ENCODE results near the gene DOK5. TPM values are rescaled to one million over a fixed set of nuclear protein-coding genes. Genes with fewer than 3 reads are reported as not detected.

DOK5 gene
- total and polyA plus RNA-seq, 2 of the 4 experiments (the other 2 are of a cell fraction): 2.8 to 3.9 TPM

GRCh38 chr20:54510541-54511129 is 35.2 kb downstream of the DOK5 start:
- in situ Hi-C loops (cut with MboI; ENCODE audit: low sequenced_read_pairs): no loop called here
- dilution Hi-C loops (cut with HindIII; ENCODE audit: low sequenced_read_pairs, unreplicated experiment): no loop called here
- ATAC-seq (ENCODE audit: low read depth): no peak

More at GRCh38 chr20:54510541-54511129, 35.2 kb downstream of the DOK5 start:
- intact Hi-C loops (cut with micrococcal nuclease): no loop called here
- no peak for DNase-seq
- Histone ChIP-seq H3K9me3 (ENCODE audit: control insufficient read depth, insufficient read depth, low read length) (no peaks in the 10 kb centered on the region), H3K14ac (replicated peaks; ENCODE audit: low read depth, low read length) (no peak overlapping the region), H4K20me1 (ENCODE audit: insufficient read depth, low read length) (no peaks in the 10 kb centered on the region), H3K23ac (ENCODE audit: low read depth, low read length) (no peak overlapping the region), H3K4me2 (ENCODE audit: low read depth, low read length) (no peak overlapping the region), H3K56ac (ENCODE audit: extremely low read depth, insufficient read depth, low read length) (no peak overlapping the region), H4K8ac (ENCODE audit: low read depth in 2 of 2, low read length in 2 of 2) (no peak overlapping the region), H3K79me1 (ENCODE audit: low read depth in 1 of 2, low read length in 2 of 2) (no peaks in the 10 kb centered on the region), H2AK9ac (replicated peaks; ENCODE audit: low read depth, low read length, poor library complexity) (no peak overlapping the region), H4K91ac (ENCODE audit: insufficient read depth, low read depth, low read length) (no peak overlapping the region), H2BK20ac (ENCODE audit: low read depth, low read length) (no peak overlapping the region), H3K4me1 (ENCODE audit: control insufficient read depth, insufficient read depth, low read length) (no peaks in the 10 kb centered on the region), H3K4me3 (ENCODE audit: insufficient read depth, low read depth, low read length) (no peak overlapping the region), H4K5ac (ENCODE audit: low read depth, low read length) (no peak overlapping the region), H3K4ac (ENCODE audit: low read depth, low read length) (no peak overlapping the region), H2BK15ac (ENCODE audit: low read depth, low read length) (no peak overlapping the region), H3K36me3 (ENCODE audit: control insufficient read depth, insufficient read depth, low read length) (no peaks in the 10 kb centered on the region), H2BK120ac (ENCODE audit: low read depth, low read length) (no peak overlapping the region), H3K18ac (ENCODE audit: low read depth, low read length) (no peak overlapping the region), H2AK5ac (ENCODE audit: low read depth, low read length) (no peak overlapping the region), H2BK5ac (ENCODE audit: low read depth, low read length, poor library complexity, severe bottlenecking) (no peak overlapping the region), H3K9me1 (ENCODE audit: insufficient read depth, low read length) (no peaks in the 10 kb centered on the region), H3K27ac (ENCODE audit: insufficient read depth, low read length) (no peak overlapping the region), H3K9ac (ENCODE audit: low read depth, low read length) (no peak overlapping the region), H2AFZ (replicated peaks; ENCODE audit: low read length, poor library complexity) (no peak overlapping the region), H3K27me3 (ENCODE audit: control insufficient read depth, insufficient read depth, low read length) (no peaks in the 10 kb centered on the region)
- WGBS, 2 experiments (ENCODE audit: extremely low coverage in 2 of 2, insufficient read length in 1 of 2): no CpG with 5 or more reads among the region's 7 CpGs
- CTCF ChIA-PET: no interaction called here
- TF ChIP-seq POLR2A (IDR thresholded peaks at IDR 0.05; ENCODE audit: low read depth, low read length) (no peak), CHD1 (IDR thresholded peaks at IDR 0.05; ENCODE audit: low read depth, low read length) (no peak), SMC3 (IDR thresholded peaks at IDR 0.05; ENCODE audit: low read depth, low read length) (no peak), BHLHE40 (IDR thresholded peaks at IDR 0.05; ENCODE audit: low read depth, low read length) (no peak), MXI1 (IDR thresholded peaks at IDR 0.05; ENCODE audit: borderline replicate concordance, low read depth, low read length) (no peak), MAFK (IDR thresholded peaks at IDR 0.05; ENCODE audit: low read depth, low read length) (no peak), RFX5 (IDR thresholded peaks at IDR 0.05; ENCODE audit: low read depth, low read length) (no peak)
- no TSS peak for BruUV-seq (replicated peaks)
- POLR2A ChIA-PET (ENCODE audit: unreplicated experiment): no interaction called here
